Femur (tissue), 1 donor: ENCODE results near the gene GPC6.
A peak's percentile ranks its signal among the peaks of the same experiment; 100 is the strongest.
"Not testable (repeated sequence)": the region's sequence is repeated elsewhere in the genome, so short reads cannot be mapped to it uniquely, and the experiment has no call there.

Experiments used
- DNase-seq: peaks from one replicate; pipeline ENCODE4 v3.0.0-alpha.2; 2017

GPC6 gene

DNA sequence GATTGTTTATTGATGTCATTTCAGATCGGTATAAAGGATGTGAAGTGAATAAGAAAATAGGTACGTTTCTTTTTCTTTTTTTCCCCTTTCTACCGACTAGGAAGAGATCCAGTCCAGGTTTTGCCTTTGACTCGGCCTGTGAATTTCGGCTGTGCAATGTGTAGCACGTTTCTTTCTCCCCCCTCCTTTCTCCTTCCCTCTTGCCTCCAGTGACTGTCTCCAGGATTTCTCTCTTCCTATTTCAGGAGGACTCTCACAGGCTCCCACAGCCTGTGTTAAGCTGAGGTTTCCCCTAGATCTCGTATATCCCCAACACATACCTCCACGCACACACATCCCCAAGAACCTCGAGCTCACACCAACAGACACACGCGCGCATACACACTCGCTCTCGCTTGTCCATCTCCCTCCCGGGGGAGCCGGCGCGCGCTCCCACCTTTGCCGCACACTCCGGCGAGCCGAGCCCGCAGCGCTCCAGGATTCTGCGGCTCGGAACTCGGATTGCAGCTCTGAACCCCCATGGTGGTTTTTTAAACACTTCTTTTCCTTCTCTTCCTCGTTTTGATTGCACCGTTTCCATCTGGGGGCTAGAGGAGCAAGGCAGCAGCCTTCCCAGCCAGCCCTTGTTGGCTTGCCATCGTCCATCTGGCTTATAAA, at the start of gene GPC6:
Gene GPC6, plus strand, starts transcription at position 185 of the 657 bp plus-strand sequence.
- DNase-seq = peak; percentile 81

DNA sequence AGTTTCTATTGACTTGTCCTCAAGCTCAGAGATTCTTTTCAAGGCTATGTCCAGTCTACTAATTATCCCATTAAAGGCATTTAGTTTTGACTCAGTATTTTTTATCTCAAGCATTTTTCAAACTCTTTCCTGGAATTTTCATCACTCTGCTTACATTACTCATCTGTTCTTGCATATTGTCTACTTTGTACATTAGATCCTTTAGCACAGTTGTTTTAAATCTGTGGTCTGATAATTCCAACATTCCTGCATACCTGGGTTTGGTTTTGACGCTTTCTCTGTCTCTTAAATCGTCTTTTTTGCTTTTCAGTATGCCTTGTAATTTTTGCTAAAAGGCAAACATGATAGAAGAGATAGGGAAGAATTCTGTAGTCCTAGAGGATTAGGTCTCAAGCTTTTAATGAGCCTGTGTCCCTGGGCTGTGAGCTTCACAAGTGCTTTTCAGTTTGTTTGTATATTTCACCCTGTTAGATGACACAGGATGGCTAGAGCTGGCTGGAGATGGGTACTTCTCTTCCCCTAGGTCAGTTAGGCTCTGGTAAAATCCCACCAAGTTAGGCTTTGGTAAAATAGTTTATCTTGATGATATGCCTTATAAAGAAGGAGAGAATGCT, 46.1 kb upstream of the GPC6 start:
- DNase-seq = no peak

DNA sequence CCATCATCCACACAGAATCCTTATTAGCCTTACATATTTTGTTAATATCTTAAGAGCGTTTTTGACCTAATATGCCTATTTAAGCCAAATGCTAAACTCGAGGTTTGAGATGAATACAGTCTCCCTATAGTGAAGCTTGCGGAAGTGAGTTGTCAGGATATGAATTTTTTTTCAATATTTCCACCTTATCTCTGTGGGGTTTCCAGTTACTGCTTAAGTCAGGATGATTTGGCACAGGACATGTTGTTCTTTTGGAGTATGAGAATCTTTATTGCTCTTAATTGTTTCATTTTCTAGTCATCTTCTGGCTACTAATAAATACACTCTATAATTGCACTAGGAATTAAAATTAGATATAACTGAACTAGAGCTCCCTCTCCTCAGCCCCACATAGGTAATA, 44.2 kb upstream of the GPC6 start:
- DNase-seq = no peak

DNA sequence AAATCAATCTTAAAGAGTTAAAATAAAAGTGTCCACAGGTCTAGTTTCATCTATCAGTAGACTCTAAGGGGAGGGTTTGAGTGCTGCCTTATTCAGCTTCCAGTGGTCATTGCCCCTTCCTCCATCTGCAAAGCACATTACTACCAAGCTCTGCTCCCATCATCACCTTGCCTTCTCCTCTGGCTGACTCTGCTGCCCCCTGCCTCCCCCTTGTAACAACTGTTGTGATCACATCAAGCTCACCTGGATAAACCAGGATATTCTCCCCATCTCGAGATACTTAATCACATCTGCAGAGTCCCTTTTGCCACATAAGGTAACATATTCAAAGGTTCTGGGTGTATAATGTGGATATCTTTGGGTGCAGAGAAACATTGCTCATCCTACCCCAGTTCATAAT, 43.3 kb upstream of the GPC6 start:
- no peak for DNase-seq

DNA sequence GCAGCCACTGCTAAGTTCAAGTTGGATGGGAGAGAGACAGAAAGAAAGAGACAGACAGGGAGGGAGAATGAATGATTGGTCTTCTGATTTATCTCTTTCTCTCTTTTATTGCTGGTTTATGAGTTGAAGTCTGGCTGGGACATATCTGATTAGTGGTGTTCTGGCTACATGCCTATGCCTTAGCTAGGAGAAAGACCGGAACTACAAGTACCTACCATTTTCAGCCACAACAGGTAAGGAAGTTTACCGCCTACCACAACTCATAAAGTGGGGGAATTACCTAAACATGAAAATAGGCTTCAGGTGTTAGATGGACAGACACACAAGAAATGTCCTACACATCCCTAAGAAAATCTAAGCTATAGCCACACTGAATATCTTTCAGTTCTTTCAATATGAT, 36.6 kb upstream of the GPC6 start:
- DNase-seq = no peak

DNA sequence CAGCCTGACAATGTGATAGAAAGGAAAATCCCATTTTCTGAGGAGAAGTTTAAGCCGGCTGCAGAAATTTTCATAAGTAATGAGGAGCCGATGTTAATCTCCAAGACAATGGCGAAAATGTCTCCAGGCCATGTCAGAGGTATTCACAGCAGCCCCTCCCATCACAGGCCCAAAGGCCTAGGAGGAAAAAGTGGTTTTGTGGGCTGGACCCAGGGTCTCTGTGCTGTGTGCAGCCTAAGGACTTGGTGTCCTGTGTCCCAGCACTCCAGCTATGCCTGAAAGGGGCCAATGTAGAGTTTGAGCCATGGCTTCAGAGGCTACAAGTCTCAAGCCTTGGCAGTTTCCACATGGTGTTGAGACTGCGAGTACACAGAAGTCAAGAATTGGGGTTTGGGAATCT, 32.9 kb upstream of the GPC6 start:
- DNase-seq = no peak

DNA sequence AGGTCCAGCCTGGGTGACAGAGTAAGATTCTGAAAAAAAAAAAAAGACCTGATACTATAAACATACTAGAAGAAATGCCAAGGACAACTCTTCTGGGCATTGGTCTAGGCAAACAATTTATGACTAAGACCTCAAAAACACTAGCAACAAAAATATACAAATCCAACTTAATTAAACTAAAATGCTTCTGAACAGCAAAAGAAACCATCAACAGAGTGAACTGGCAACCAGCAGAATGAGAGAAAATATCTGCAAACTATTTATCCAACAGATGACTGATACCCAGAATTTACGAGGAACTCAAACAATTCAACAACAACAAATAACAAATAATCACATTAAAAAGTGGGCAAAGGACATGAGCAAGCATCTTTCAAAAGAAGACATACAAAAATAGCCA, 26.8 kb upstream of the GPC6 start:
- DNase-seq = no peak

DNA sequence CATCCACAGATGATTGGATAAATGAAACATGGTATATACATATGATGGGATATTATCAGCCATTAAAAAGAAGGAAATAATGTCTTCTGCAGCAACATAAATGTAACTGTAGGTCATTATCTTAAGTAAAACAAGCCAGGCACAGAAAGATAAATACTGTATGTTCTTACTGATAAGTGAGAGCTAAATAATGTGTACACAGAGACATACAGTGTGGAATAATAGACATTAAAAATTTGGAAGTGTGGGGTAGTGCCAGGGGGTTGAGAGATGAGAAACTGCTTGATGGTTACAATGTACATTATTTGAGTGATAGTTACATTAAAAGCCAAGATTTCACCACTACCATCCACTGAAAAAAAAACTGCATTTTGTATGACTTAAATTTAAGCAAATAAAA, 26.0 kb upstream of the GPC6 start:
- no peak for DNase-seq

DNA sequence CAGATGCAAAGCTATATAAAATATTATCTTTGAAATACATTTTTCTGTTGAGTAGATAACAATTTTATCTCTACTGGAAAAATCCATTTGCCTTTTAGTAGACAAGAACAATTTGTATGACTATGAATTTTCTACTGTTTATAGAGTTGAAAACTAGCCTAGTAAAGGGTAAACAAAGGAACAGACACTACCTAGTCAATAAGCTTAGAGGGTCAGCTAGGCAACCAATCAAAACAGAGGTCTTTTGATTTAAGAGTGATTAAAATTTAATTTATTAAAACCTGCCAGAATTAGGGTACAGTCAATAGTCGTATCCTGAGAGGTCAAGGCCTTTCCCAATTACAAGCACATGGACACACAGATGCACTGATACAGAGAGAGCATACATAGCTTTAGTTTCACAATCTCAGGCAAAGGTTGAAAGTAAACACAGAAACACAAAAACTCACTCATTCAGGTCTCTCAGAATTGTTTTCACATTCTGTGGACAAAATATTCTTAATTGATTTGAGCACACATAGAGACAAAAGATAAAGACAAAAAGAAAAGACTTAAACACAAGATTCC, 24.5 kb upstream of the GPC6 start:
- no peak for DNase-seq

DNA sequence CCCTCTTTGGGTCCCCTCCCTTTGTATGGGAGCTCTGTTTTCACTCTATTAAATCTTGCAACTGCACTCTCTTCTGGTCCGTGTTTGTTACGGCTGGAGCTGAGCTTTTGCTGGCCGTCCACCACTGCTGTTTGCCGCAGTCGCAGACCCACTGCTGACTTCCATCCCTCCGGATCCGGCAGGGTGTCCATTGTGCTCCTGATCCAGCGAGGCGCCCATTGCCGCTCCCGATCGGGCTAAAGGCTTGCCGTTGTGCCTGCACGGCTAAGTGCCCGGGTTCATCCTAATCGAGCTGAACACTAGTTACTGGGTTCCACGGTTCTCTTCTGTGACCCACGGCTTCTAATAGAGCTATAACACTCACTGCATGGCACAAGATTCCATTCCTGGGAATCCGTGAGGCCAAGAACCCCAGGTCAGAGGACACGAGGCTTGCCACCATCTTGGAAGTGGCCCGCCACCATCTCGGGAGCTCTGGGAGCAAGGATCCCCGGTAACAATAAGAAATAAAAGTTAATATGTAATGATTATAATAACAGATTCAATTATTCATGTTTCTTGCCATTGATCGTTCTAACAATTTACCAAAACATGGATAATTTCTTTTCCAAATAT, 19.7 kb upstream of the GPC6 start:
- not testable (repeated sequence) for DNase-seq

DNA sequence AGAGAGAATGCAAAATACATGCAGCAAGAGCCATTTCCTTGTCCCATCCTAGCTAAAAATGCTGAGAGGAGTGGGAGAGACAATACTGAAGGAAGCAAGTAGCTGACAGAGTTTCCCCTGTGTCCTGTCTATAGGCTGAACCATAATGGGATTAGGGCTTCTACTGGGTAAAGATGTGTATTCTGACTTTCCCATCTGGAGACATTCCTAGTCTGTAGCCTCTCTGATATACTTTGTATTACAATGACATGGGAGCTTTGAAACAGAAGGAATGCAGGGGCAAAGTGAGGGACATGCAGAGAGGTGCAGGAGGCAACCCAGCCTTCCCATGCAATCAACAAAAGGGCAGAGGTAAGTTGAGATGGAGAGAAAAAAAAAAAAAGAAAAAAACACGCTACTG, 10.5 kb upstream of the GPC6 start:
- no peak for DNase-seq

DNA sequence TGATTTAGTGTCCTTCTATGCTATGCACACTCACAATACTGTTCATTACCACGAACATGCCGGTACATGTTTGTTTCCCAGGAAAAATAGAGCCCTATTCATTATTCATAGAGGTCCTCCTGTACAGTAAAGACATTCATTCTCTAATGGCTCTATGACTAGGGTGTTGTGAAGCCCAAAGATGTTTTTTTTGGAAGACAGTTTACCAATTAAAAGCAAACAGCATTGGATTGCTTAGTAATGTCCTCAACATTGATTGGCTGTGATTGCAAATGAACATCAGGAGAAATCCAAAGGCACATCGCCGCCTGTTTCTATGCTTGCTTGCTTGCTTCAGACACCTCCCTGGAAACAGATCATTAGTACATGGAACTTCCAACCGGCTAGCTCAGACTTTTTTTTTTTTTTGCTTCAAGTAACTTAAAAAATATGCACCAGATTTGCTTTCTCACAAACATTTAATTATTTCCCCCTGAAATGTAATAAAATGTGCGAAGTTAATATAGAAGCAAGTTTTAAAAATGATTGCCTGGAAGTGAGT, 8.8 kb upstream of the GPC6 start:
- DNase-seq = peak; percentile 25

DNA sequence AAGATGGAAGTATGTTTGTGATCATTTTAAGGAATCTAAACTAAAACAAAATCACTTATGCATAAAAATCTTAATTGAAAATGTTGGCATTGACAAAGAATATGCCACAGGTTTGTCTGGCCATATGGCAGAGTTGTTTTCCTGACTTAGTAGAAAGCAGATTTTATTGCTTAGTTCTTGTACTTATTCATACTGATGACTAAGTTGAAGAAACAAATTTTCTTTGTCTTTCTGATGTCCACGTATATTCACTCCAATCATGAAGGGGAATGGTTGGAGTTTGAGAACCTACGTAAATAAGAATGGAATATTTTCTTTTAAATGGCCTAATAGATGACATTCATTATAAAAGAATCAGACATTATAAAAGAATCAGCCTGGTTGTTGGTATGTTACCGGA, 8.0 kb upstream of the GPC6 start:
- DNase-seq = no peak

DNA sequence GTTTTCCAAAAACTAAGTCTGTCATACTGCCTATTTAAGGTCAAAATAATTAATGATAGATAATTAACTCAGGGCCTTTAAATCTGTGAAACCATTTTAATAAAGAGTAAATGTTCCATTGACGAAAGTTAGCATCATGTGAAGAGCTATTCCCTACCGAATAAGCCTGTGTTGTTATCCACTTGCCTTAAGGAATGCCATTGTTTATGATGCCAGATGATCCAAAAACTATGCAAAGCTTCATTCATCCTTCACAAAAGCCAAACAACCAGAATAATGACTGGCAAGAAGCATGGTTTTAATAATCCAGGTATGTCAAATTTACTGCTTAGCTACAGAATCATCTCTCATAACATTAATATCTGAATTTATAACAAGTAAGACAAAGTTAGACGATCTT, 6.5 kb upstream of the GPC6 start:
- DNase-seq = no peak

DNA sequence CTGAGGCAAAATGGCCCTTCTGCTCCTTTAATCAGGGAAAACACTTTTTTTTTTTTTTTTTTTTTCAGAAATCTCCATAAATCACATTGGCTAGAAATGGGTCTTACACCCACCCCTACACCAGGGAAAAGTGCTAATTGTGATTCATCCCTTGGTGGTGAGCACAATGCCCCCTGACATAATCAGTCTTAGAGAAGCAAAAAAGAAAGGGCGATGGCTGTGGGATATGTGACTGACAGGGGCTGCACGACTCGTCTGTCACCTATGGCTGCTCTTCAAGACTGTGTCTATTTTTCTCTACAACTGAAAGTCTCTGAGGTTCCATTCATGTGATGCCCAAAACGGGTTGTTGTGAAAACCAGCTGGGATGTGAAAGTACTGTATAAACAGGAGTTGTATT, 3.6 kb upstream of the GPC6 start:
- DNase-seq = no peak

DNA sequence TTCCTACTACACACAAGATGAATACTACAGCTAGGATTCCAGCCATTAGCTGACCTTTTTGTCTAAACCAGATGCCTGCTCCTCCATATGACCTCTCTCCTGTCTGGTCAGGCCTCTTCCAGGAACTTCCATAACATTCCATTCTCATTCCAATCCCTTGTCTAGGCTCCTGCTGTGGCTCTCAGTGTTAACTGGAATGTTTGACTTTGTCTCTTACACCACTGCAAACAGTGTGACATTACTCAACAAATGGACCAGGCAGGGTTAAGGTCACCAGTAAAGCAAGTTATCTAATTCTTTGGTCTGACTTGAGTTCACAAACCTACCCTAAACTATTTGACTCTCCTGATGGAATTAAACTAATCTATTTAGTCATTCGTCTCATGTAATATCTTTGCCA, 2.1 kb upstream of the GPC6 start:
- no peak for DNase-seq

DNA sequence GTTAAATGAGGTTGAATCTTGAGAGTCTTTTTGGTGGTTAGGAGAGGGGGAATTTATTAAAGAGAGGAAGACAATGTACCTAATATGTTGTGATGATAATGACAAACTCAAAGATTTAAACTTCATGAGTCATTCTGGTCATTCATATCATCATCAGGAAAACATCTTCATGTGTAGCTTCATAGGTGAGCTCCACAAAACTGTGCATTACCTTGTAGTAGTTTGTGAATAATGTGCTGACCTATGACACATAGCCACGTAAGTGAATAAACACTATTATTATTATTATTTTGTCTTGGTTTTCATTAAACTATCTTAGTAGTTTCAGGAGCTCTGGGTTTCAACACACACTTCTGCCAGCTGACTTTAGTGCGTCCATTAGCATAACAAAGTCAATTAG, 997 bp upstream of the GPC6 start:
- DNase-seq = no peak

DNA sequence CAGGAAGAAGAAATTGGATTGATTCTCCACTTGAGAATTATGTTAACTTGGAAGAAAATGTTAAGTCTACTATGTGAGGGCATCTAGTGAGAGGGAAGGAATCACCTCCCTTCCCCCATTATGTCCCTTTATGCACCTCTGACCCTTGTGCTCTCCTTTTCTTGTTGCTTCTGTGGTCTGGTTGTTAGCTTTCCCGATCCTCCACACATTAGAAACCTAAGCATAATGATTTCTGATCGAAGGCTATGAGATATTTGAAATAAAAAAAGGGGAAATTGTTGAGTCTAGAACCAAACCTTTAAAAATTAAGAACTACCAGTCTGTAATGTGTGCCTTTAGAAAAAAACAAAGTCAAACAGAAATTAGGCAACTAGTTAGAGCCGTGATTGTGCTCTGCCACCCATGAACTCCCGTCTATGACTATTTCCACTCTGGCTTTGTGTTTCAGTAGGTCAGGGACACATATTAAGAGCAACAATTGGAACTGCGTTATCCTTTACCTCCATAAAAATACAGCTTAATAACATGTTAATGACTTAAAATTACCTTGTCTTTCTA, 463 bp upstream of the GPC6 start:
- DNase-seq = no peak

DNA sequence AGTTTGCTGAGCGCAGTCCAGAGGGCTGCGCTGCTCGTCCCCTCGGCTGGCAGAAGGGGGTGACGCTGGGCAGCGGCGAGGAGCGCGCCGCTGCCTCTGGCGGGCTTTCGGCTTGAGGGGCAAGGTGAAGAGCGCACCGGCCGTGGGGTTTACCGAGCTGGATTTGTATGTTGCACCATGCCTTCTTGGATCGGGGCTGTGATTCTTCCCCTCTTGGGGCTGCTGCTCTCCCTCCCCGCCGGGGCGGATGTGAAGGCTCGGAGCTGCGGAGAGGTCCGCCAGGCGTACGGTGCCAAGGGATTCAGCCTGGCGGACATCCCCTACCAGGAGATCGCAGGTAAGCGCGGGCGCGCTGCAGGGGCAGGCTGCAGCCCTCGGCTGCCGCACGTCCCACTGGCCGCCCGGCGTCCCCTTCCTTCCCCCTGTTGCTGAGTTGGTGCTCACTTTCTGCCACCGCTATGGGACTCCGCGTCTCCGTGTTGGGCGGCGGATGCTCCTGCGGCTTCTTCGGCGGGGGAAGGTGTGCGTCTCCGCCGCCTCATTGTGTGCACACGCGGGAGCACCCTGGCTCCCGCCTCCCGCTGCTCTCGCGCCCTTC, 772 bp downstream of the GPC6 start:
- DNase-seq = peak; percentile 49

DNA sequence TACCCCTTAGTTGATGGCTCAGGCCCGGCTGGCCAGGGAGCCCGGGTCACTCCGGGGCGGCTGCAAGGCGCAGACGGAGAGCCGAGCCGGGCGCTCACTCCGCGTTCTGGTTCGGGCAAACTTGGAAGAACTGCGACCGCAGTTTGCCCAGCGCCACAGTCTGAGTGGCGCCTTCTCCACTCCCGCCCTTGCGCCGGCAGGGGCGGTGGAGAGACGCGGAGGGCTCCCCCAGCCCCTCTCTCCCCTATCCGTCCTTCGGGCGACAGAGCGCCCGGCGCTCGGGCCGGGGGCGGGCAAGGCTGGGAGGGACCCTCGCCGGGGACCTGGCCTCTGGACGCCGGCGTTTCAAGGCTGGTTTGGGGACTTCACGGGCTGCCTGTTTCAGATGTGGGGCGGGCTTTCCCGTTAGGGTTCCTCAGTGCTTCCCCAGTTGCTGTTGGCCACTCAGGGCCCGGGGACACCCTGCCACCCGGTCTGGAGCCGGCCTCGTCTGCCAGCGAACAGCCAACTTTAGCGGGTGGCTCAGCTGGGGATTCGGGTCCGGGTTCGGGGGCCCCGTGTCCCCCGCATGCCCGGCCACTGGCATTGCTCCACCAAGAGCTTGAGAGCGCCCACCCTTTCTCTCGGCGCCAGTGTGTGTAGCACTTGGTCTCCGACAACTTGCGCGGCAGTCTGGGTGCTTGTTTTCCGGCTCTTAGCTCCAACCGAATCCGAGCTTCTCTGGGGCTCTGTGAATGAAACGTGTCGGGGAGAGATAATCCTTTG, 1.5 kb downstream of the GPC6 start:
- DNase-seq = peak; percentile 90

DNA sequence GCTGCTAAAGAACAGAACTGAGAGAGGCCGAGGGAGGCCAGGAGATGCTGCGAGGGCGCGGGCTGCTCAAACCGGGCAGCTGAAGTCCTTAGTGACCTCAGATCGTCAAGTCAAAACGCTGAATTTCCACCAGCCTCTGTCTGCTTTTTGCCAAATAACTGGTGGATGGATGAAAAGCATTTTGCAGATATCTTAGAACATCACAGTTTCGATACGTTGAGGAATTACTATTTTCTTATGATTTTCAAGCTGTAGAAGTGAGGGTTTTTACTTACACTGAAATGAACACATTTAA, 2.0 kb downstream of the GPC6 start:
- no peak for DNase-seq

DNA sequence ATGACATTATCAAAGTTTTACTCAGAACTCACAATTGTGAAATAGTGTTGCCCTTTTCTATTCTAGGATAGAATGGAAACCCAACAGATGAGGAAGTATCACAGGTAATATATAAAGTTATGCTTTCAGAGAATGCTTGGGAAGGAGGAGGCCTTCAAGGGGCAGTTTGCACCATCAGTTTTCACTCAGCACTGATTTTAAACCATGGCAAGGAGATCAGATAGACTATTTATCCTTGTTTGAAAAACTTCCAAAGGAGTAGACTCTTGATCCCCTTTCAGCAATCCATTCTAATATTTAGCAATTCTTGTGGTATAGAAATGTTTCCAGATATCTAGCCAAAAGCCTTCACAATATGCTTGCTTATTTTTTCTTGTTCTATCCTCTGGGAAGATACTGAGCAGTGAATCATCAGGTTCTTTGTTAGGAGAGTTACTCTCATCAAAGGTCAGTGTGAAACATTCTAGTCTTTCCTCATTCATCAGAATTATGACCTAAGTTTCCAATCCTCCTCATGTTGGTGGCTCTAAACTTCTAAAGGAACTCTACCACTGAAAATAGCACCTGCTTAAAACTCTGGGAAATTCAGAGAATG, 3.8 kb downstream of the GPC6 start:
- DNase-seq = no peak
